Stimulated activated CD4-positive, alpha-beta T cell treated with anti-CD3 and anti-CD28 coated beads, Interleukin-15, amount 100 ng/mL, for 24 hours (primary cell): Measurements from ENCODE around the gene ATG4B.
"Not testable (repeated sequence)": the region's sequence is repeated elsewhere in the genome, so short reads cannot be mapped to it uniquely, and the experiment has no call there.

Source experiments
- DNase-seq: peaks from one replicate; pipeline ENCODE4 v3.0.0-alpha.2; 2020

The ATG4B gene

DNA sequence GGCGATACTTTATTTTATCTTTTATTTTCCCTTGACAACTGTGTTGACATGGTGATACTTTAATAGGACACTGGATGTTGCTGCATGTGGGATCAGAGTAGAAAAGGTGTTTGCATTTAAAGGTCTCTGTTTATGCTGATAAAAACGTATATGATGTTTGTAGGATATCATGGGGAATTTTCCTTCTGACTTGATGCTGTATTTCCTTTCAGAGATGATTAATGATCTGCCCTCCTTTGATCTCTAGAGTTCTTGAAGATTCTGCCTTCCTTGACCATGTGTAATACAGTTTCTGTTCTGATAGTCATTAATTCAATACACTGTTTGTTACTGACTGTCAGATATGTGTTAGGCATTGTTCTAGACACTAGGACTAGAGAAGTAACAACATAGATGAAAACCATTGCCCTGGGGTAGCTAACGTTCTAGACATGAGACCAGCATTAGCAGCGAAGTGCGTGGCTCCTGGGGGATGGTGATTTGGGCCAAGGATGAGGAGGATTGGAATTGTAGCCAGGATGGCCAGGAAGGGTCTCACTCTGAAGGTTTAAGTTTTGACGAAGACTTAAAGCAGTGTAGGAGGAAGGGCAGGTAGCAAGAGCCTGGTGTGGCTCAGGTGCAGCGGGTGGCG lies 2.8 kb downstream of the ATG4B start:
- no peak for DNase-seq

DNA sequence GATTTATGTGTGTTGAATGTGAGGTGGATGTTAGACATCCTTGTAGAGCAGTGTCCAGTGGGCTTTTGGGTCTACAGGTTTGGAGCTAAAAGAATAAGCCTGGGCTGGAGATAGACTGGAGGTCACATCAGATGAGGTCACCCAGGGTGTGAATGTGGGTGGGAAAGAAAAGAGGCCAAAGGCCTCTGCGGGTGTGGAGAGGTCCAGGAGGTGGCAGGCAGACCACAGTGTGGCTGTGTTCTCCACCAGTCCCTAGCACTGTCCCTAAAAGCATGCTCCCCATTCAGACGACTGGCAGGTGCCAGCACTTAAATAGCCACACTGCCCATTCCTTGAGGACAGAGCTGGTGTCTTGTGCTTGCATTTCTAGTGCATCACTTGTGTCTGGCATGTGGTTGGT lies 4.1 kb downstream of the ATG4B start:
- DNase-seq: no peak

DNA sequence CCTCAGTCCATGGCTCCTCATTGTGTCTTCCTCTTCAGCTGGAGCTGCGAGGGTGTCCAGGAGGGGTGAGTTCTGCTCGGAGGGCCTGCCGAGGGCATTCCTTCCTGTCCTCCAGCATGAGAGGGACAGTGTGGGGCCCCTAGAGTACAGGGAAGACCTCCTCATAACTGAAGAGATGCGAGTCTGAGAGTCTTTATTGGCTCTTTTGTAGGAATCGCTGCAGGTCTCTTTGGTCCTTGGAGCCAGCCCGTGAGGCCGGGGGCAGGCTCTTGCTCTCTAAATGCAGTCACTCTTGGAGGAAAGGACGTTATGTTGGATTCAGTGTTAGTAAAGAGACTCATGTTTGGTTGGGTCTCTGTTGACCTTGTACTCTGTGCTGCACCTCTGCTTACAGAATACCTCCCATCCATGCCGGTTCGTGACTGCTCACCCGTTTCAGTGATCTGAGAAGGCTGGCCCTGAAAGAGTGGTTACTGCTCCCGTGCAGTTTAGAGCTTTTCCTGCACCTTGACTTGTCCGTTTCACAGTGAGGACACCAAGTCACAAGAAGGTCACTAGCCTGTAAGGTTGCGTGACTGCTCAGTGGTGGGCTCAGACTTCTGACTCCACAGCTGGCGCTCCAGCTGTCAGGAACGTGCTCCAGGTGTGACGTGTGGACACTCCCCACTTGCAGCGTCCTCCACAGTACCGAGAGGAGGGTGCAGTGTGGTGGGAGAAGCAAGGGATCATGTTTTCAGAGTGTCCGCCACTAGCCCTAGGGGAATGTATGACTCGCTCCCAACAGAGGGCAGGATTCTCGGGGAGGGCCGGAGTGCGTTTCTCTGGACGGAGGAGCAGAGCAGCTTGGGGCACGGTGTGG lies 7.8 kb downstream of the ATG4B start:
- no peak for DNase-seq

DNA sequence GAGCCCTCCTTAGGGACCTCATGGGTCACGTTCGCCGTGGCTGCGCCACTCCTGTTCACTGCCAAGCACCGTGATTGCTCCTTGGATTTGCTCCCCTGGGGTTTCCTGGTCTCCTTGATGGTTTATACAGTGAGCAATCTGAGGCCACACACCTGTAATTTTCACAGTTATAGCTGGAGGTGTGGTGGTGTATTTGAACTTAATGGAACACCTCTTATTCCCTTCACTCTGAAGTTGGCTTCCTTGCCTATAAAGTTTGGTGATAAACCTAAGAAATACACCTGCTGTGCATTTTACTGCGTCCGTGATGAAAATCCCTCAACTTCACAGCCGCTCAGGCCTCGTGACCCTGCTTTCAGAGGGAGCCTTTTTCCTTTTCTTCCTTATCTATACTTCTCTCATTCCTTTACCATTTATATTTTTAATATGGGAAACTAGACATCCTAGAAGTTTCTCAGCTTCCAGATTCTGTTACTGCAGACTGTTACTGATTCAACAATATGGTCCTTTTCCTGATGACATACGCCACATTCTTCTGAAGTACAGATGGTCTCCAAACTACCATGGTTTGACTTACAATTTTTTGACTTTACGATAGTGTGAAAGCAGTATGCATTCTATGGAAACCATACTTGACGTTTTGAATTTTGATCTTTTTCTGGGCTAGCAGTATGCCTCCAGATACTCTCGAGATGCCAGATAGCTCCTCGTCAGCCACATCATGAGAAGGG lies 8.6 kb downstream of the ATG4B start:
- DNase-seq: no peak

DNA sequence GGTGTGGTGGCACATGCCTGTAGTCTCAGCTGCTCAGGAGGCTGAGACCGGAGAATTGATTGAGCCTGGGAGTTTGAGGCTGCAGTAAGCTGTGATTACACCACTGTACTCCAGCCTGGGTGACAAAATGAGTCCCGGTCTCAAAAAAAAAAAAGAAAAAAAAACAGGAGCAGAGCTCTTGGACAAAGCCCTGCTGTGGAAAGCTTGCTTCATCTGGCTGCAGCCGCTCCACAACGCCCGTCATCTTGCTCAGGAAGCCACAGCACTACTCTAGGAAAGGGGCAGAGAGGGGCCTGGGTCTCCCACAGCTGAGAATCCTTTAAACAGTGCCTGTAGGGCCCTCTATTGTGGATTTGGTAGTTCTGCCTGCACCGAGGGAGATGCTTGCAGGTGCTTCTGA lies 11.0 kb downstream of the ATG4B start:
- no peak for DNase-seq

DNA sequence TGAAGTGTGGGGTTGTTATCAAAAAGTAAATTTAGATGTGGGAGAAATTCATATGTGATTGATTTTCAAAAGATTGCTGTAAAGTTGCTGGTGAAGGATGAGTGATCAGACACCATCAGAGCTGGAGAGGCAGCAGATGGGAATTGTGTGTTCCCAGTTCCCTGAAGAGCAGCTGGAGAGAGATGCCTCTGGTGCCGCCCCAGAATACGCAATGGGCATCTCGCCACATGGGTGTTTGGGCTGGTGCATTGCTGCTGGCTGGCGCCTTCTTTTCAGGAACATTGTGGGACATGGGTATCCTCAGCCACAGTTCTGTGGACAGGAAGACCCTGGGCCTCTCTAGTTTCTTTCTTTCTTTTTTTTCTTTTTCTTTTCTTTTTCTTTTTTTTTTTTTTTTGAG lies 11.9 kb downstream of the ATG4B start:
- DNase-seq: no peak

DNA sequence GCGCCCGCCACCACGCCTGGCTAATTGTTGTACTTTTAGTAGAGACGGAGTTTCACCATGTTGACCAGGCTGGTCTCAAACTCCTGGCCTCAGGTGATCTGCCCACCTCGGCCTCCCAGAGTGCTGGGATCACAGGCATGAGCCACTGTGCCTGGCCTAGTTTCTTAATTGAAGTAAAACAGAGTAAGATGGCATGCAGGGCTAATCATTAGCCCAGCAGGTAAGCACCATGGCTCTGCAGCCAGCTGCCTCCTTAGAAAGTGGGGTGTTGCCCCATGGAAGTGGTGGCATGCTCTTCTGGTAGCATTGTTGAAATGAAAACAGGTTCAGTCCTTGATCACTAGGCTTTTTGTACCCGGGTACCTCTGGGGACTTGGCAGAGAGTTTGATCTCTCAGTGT lies 12.4 kb downstream of the ATG4B start:
- DNase-seq: no peak

DNA sequence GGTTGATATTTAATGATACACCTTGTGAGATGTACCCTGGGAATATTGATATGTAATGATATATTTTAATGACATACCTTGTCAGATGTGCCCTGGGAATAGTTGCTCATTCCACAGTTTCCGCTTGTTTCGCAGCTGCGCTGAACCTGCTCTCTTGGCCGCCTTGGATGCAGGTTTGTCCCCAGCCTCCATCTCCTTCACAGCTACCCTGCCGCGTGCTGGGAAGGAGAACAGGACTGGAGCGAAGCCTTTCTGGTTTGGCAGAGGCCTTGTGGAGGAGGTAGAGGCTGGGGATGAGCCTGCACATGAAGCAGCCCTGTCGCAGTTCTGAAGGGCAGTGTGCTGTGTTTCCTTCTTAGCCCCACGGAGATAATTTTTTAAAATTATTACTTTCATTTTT lies 14.6 kb downstream of the ATG4B start:
- no peak for DNase-seq

DNA sequence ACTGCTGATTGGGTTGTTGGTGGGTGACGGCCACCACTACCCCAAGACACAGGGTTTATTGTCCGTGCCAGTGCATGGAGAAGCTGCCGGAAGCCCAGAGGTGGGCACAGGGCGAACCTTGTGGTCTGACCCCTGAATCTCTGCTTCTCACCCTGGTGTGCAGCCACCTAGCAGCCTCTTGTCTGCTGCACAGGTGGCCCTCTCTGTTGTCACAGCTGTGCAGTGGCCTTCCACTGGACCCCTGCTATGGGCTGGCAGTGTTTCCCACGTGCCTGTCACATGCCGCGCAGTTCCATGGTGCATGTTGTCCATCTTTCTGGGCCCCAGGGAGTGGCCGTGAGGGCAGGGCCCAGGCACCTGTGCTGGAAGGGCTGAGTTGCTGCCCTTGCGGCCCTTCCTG lies 15.2 kb downstream of the ATG4B start:
- no peak for DNase-seq

DNA sequence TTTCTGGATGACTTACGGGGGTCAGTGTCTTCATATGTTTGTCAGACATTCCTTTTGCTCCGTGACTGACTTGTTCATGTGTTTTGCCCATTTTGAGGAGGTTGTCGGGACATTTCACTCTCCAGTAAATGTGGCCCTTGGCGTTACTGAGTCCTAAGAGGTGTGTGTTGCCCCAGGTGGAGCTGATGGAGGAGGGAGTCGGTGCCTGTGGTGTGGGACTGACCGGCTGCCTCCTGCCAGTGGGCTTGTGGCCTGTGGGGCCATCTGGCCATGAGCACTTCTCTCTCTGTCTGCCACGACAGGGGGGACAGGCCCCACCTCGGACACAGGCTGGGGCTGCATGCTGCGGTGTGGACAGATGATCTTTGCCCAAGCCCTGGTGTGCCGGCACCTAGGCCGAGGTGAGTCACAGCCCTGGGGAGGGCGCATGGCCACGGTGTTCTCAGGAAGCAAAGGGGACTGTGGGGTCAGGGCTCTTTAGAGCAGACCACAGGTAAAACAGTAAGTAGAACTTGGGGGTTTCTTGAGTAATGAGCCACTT lies 15.8 kb downstream of the ATG4B start:
- no peak for DNase-seq

DNA sequence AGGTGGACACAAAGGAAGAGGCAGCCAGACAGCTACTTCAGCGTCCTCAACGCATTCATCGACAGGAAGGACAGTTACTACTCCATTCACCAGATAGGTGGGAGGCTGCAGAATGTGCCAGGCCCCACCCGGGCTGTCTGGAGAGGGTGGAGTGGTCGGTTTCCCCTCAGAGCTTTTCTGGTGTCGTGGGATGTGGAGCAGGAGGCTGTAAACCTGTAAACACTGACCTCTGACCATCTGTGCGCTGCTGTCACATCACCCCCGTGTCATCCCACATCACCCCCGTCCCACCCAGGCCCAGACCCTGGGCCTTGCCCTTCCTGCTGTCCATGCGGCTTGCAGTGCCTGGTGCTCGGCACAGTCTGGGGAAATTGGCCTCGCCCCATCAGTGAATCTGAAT lies 17.1 kb downstream of the ATG4B start:
- no peak for DNase-seq

DNA sequence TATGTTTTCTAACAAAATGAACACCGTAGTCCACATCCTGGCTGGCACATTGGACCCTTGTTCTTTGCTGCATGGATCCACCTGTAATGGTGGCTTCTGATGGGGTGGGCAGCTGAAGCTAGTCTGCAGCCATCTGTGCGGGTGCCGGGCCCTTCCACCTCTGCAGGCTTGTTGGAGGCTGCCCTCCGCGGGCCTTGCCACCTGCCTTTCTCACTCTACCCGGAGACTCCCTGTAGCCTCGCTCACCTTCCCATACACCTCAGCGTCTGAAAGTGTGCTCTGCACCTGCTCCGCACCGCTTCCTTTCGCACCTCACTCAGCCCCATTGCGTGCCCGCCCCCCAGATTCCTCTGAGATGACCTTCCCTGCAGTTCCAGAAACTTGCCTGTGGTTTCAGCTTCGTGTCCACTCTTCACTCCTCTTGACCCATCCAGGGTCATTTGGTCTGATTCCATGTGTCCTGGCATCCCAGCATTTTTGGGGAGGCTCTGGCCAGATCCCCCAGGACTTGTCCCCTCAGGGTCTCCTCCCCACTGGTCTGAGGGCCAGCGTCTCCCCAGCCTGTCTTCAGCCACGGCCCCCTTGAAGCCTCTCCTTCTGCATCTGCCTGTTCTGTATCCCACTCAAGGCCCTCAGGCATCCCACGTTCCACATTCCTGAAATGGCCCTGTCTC lies 18.2 kb downstream of the ATG4B start:
- DNase-seq: no peak

DNA sequence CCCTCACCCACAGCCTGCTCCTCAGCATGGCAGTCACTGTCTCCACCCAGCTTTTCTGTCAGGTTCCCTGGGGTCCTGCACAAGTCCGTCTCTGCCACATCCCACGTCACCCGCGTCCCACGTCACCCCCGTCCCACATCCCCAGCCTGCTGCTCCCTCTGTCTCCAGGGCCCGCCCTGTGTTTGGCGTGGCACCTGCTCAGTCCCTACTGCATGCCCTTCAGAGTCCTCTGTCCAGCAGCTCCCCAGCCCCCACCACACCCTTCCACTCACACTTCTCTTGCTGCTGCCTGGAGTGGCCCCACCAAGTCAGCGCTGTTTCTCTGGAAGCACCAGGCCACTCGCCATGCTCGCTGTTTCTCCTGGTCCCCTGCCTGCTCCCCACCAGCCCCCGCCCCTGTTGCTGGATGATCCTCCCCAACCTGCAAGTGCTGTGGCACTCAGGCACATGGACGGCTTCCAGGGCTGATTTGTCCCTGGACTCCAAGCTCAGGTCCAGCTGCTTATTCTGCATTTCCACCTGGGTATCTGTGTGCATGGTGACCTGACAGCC lies 18.8 kb downstream of the ATG4B start:
- DNase-seq: no peak

DNA sequence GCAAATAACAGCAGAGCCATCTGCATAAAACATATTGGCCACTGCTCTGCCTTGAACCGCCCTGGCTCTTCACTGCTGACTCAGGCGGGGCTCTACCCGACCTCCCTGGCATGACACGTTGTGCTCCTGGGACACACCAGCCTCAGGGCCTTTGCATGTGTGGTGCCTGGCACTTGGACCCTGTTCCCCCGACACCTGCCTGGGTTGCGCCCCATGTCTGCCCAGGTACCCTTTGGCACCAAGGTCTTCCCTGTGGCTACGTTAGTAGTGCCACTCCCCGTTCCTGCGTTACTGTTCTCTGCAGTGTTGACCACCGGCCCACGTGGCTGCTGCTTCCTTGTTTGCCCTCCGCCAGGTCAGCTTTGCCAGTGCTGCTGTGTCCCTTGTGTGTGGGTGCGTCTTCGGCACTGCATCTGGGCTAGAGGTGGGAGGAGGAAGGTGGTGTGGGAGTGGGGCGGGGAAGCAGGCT lies 20.3 kb downstream of the ATG4B start:
- DNase-seq: no peak

DNA sequence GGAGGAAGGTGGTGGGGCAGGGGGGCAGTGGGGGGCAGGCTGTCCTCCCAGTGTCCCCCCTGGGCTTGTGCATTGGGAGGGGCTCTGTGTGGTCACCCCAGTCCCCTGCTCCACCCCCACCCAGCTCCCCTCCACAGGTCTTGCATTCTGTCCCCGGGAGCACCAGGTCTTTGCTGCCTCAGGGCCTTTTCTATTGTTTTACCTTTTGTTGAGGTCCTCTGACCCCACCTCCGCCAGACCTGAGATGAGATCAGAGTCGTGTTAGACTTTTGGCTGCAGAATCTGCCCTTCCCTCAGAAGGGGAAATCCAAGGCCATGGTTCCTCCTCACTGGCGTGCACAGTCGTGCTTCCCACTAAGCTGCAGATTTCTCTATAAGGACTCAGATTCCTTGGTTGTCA lies 20.8 kb downstream of the ATG4B start:
- no peak for DNase-seq

DNA sequence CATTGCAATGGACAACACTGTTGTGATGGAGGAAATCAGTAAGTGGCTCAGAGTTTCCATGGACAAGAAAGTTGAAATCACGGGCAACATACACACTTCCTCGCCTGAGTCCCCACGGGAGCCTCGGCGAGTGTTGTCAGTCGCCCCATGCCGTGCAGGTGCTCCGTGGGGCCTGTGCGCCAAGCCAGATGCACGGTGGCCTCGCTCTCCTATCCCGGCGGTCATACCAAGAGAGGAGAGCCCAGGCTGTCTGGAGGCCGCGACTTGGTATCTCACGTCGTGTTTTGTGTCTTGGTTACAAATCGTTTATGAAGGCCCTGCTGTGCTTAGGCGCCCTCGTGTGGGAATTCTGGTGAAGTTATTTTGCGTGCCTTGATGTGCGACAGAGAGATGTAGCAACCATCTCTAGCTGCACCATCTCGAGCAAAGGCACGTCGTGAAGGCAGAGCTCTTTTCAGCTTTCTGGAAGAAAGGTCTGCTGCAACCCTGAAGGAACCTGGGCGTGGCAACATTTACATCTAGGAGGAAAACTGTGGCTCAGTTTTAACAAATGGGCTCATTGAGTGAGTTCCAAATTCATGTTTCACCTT lies 21.8 kb downstream of the ATG4B start:
- DNase-seq: peak; percentile 53

DNA sequence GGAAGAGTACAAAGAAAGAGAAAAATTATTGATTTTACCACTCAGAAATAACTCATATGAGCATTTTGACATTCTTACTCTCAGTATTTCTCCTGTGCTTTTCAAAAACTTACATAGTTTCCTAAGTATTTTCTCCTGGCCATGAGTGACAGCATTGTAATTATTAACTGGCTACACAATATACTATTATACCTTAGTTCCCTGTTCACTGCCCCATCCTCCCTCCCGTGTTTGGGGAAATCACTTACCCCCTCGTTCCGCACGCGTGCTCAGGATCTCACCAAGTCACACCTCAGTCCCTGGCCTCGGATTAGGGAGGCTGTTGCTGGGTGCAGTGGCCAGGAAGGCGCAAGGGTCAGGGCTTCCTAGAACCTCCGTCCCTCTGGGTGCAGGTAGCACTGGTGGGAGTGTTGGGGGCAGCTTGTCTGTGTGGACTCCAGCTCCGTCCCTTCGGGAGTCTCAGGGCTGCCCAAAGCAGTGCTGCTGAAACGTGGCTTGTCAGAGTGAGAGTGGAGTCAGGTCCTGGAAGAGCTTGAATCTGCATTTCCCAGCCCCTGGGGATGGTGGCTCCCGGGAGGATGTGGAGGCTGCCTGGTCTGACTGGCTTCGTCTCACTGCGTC lies 23.2 kb downstream of the ATG4B start:
- no peak for DNase-seq

DNA sequence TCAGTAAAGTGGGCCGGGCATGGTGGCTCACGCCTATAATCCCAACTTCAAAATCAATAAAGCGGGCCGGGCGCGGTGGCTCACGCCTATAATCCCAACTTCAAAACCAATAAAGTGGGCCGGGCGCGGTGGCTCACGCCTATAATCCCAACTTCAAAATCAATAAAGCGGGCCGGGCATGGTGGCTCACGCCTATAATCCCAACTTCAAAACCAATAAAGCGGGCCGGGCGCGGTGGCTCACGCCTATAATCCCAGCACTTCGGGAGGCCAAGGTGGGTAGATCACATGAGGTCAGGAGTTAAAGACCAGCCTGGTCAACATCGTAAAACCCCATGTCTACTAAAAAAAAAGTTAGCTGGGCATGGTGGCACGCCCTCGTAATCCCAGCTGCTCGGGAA lies 25.2 kb downstream of the ATG4B start:
- DNase-seq: not testable (repeated sequence)

DNA sequence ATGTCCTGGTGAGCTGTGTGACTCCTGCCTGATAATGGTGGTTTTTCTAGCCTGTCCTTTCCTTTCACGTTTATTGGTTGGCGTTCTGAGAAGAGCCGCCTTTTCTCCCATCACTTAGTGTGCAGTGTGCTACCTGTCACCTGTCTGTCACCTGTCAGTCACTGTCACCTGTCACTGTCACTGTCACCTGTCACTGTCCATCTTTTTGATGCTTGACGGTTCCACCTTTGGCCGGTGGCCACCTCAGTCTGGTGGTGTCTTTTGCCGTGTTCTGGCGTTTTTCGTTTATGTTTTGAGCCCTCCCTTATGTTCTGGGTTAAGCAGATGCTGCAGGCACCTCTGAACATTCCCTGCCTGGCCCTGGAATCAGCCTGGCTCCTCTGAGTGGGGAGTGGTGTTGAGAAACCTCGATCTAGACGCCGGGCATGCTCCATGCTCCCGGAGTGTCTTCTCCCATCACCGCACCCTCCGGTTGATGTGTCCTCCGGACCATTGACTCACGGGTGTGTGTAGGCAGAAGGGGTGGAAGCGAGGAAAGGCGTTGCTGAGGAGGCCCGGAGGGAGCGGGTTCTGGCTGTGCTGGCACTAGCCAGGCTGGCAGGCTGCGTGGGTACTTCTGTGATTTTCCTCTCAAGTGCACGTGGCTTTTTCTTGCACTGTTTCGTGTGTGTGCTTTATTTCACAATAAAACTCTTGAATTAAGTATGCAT lies 28.4 kb downstream of the ATG4B start:
- no peak for DNase-seq

DNA sequence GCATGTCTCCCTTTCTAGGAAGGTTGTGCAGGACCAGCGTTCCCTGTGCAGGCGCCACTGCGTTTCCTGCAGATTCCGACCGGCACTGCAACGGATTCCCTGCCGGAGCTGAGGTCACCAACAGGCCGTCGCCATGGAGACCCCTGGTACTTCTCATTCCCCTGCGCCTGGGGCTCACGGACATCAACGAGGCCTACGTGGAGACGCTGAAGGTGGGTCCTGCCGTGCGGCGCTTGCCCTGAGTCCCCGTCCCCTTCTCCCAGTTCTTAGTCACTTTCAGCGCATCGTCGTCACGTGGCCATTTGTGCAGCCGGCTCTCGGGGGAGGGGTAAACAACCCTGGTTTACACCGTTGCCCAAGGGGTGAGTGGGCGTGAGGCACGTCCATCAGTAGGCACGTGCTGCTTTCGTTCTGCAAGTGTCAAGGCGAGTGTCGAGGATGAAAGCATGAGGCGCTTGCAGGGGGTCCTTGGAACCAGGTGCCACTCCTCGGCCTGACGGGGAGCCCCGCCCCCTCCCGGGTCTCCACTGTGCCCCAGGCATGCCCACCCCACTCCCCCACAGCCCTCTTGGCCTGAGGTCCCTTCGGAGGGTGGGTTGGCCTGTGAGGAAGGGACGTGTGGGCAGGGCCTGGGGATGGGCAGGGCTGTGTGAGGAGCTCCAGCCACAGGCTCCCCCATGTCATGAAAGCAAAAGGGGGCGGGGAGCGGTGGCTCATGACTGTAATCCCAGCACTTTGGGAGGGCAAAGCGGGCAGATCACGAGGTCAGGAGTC lies 29.3 kb downstream of the ATG4B start:
- no peak for DNase-seq
